Right lobe of liver (tissue), 6 donors: ENCODE data around the gene RHOT2. TPM values are rescaled to one million over a fixed set of nuclear protein-coding genes. Genes with fewer than 3 reads are reported as not detected.
"Not testable (repeated sequence)": the region's sequence is repeated elsewhere in the genome, so short reads cannot be mapped to it uniquely, and the experiment has no call there.

Source experiments
- ATAC-seq, 4 donors: fragments of 200-7000 bp; cut with Tn5 transposase; one replicate each; pipeline ENCODE4 v1.9.1; 2020; ENCODE audit warnings: mild to moderate bottlenecking in 4 of 4, moderate library complexity in 4 of 4
- DNase-seq, 3 donors: peaks; one replicate each; pipeline ENCODE4 v3.0.0-alpha.2; 2020
- H3K27ac ChIP-seq, 3 donors: fragments of 200-600 bp; one replicate each; pipeline ENCODE4 v1.8.0; 2022
- H3K27me3 ChIP-seq, 2 donors: fragments of 200-600 bp; one replicate each; pipeline ENCODE4 v1.8.0; 2022
- H3K36me3 ChIP-seq, 4 donors: fragments of 200-600 bp; sonication (generic) in 1 of 4; one replicate each; pipeline versions ENCODE4 v1.5.1 to v1.8.0; 2017 to 2022; ENCODE audit warnings: control low read depth in 1 of 4
- H3K4me1 ChIP-seq, 4 donors: fragments of 200-600 bp; sonication (generic) in 1 of 4; one replicate each; pipeline versions ENCODE4 v1.5.1 to v1.8.0; 2017 to 2022; ENCODE audit warnings: control low read depth in 1 of 4
- H3K4me3 ChIP-seq, 3 donors: fragments of 200-600 bp; one replicate each; pipeline ENCODE4 v1.8.0; 2022
- H3K9me3 ChIP-seq, 4 donors: fragments of 200-600 bp; sonication (generic) in 1 of 4; one replicate each; pipeline versions ENCODE4 v1.5.1 to v1.8.0; 2017 to 2022; ENCODE audit warnings: control low read depth in 1 of 4
- CTCF ChIP-seq, 4 donors: fragments of 200-600 bp in 3 of 4; fragments of 450-650 bp in 1 of 4; IDR thresholded peaks; one replicate each; pipeline versions ENCODE4 v1.5.1 to v1.8.0; 2016 to 2022; ENCODE audit warnings: antibody characterized with exemption in 4 of 4, mild to moderate bottlenecking in 2 of 4
- POLR2A ChIP-seq: fragments of 450-650 bp; IDR thresholded peaks from one replicate; pipeline ENCODE4 v1.6.1; 2017; ENCODE audit warnings: antibody characterized with exemption, mild to moderate bottlenecking
- WGBS: methylation state at CpG from one replicate; pipeline ENCODE4 v1.1.6; 2018; ENCODE audit warnings: low coverage, low lambda C conversion rate; ENCODE audit not compliant: insufficient coverage; ENCODE audit errors: missing lambda C conversion rate; 5-methylcytosine and 5-hydroxymethylcytosine counted together
- intact Hi-C, 2 donors: fragments of 100-400 bp; cut with DNase I; formaldehyde crosslinking; loops; one replicate each; pipeline versions ENCODE4 v1.11.2 to v1.14.1; 2022
- total RNA-seq, 6 experiments: library from RNA; depleted of rRNA in 2 of 6; stranded (reverse); fragments of >200 nt in 2 of 6; fragmentation: NEBNext Ultra II Directional in 3 of 6; extraction: Animal tissue kit (Norgen Biotek cat#: 25700) in 3 of 6; gene quantifications; one replicate each; pipeline versions ENCODE4 v1.1.0 to v1.2.4, GENCODE V29; 2016 to 2023
- donor health status: DM: no; HTN: yes; CAD: no.
- donor health status: DM: no; HTN: no; CAD: no.
- donor health status: DM: no; HTN: no; CAD: no.
- donor health status: DM: no; HTN: yes; CAD: no.
- donor health status: DM: no; HTN: yes; CAD: no.

Gene RHOT2
- total RNA-seq, 6 experiments from 2014 or later = 28.5 to 44.8 (median 40.3) TPM

- WGBS = 38% methylated on average over 2 of the region's 12 CpGs
- H3K27ac ChIP-seq = no peak overlapping the region
- intact Hi-C loops = loop anchor here (5.0 kb wide), 2 partner anchors 76 to 341 kb away; partner anchors contain the start of genes CHTF18 (in 1 of the 2) and RPUSD1 (in 1 of the 2)
- H3K4me3 ChIP-seq = no peak overlapping the region
- H3K27me3 ChIP-seq = no peaks in the 10 kb centered on the region
- TF ChIP-seq CTCF (IDR thresholded peaks at IDR 0.05) = no peak
- no peak for TF ChIP-seq POLR2A
- no peaks in the 10 kb centered on the region for H3K36me3 ChIP-seq
- no peaks in the 10 kb centered on the region for H3K9me3 ChIP-seq
- H3K4me1 ChIP-seq = peaks cover 0 to 13% (median 0%) of the 10 kb centered on the region in 4 donors
- DNase-seq (no peak), ATAC-seq (no peak)
Observed at GRCh38 chr16:711084-711483, 43.2 kb downstream of the RHOT2 start.

- ATAC-seq (peak; percentile 70 to 75 (median 72)), DNase-seq (peak; percentile 82 to 86 (median 86))
- H3K27me3 ChIP-seq = no peaks in the 10 kb centered on the region
- no peaks in the 10 kb centered on the region for H3K36me3 ChIP-seq
- intact Hi-C loops = loop anchor here (5.0 kb wide), 2 partner anchors 76 to 341 kb away; partner anchors contain the start of genes CHTF18 (in 1 of the 2) and RPUSD1 (in 1 of the 2)
- WGBS = 2% methylated on average over 14 of the region's 25 CpGs
- H3K27ac ChIP-seq = no peak overlapping the region
- TF ChIP-seq CTCF (IDR thresholded peaks at IDR 0.05) (peak; percentile 91 to 96 (median 94)), POLR2A (no peak)
- H3K4me1 ChIP-seq = peaks cover 0 to 20% (median 2%) of the 10 kb centered on the region in 4 donors
- H3K9me3 ChIP-seq = no peaks in the 10 kb centered on the region
- no peak overlapping the region for H3K4me3 ChIP-seq
Observed at GRCh38 chr16:711548-712320, 43.8 kb downstream of the RHOT2 start.

GRCh38 chr16:712740-713250, 44.9 kb downstream of the RHOT2 start:
- H3K4me1 ChIP-seq = peaks cover 0 to 20% (median 2%) of the 10 kb centered on the region in 4 donors
- not testable (repeated sequence) for H3K27me3 ChIP-seq, H3K4me3 ChIP-seq, H3K9me3 ChIP-seq, DNase-seq, H3K36me3 ChIP-seq, H3K27ac ChIP-seq
- intact Hi-C loops = loop anchor here (5.0 kb wide), 2 partner anchors 75 to 340 kb away; partner anchors contain the start of genes CHTF18 (in 1 of the 2) and RPUSD1 (in 1 of the 2)
- 43% methylated on average over 11 of the region's 13 CpGs for WGBS
- TF ChIP-seq CTCF (IDR thresholded peaks at IDR 0.05) = peak; percentile 36 to 48 (median 38)
- ATAC-seq = peak in 1 of 4 donors; percentile 35

GRCh38 chr16:714079-714478, 46.1 kb downstream of the RHOT2 start:
- Histone ChIP-seq H3K4me1 (peaks cover 0 to 20% (median 2%) of the 10 kb centered on the region in 4 donors), H3K36me3 (no peaks in the 10 kb centered on the region), H3K27ac (no peak overlapping the region), H3K4me3 (no peak overlapping the region), H3K9me3 (no peaks in the 10 kb centered on the region), H3K27me3 (no peaks in the 10 kb centered on the region)
- intact Hi-C loops = loop anchor here (5.0 kb wide), 2 partner anchors 73 to 338 kb away; partner anchors contain the start of genes CHTF18 (in 1 of the 2) and RPUSD1 (in 1 of the 2)
- TF ChIP-seq POLR2A (no peak), CTCF (IDR thresholded peaks at IDR 0.05) (no peak)
- WGBS = 58% methylated on average over 2 of the region's 11 CpGs
- ATAC-seq (no peak), DNase-seq (no peak)
